ENCODE data around the gene TRDMT1.

The TRDMT1 gene

DNA sequence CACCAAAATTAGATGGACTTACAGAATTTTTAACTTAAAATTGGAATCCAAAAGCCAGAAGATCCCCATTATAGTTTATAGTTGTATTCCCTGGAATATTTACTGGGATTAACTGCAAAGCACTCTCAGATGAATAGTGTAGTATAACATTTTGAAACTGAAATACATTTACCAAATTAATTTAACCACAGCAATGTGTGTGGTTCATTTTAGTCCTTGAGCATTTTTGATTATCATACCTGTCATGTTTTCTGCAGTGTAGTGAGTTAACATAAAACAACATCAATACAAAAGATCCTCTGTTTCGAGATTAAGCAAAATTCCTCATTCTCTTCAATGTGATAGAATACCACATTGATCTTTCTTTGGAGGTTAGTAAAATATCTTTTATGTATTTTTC lies 30.3 kb upstream of the TRDMT1 start:
- ATAC-seq (no peak), DNase-seq (no peak)

- ATAC-seq (peak; percentile 48), DNase-seq (peak; percentile 87)
Measured at GRCh38 chr10:17229967-17230682, 28.7 kb upstream of the TRDMT1 start.

DNA sequence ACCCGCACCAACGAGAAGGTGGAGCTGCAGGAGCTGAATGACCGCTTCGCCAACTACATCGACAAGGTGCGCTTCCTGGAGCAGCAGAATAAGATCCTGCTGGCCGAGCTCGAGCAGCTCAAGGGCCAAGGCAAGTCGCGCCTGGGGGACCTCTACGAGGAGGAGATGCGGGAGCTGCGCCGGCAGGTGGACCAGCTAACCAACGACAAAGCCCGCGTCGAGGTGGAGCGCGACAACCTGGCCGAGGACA lies 28.2 kb upstream of the TRDMT1 start:
- ATAC-seq, result no peak
- DNase-seq, result no peak

DNA sequence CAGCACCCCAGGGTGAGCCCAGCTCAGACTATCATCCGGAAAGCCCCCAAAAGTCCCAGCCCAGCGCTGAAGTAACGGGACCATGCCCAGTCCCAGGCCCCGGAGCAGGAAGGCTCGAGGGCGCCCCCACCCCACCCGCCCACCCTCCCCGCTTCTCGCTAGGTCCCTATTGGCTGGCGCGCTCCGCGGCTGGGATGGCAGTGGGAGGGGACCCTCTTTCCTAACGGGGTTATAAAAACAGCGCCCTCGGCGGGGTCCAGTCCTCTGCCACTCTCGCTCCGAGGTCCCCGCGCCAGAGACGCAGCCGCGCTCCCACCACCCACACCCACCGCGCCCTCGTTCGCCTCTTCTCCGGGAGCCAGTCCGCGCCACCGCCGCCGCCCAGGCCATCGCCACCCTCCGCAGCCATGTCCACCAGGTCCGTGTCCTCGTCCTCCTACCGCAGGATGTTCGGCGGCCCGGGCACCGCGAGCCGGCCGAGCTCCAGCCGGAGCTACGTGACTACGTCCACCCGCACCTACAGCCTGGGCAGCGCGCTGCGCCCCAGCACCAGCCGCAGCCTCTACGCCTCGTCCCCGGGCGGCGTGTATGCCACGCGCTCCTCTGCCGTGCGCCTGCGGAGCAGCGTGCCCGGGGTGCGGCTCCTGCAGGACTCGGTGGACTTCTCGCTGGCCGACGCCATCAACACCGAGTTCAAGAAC lies 27.7 kb upstream of the TRDMT1 start:
- ATAC-seq, result peak; percentile 42

DNA sequence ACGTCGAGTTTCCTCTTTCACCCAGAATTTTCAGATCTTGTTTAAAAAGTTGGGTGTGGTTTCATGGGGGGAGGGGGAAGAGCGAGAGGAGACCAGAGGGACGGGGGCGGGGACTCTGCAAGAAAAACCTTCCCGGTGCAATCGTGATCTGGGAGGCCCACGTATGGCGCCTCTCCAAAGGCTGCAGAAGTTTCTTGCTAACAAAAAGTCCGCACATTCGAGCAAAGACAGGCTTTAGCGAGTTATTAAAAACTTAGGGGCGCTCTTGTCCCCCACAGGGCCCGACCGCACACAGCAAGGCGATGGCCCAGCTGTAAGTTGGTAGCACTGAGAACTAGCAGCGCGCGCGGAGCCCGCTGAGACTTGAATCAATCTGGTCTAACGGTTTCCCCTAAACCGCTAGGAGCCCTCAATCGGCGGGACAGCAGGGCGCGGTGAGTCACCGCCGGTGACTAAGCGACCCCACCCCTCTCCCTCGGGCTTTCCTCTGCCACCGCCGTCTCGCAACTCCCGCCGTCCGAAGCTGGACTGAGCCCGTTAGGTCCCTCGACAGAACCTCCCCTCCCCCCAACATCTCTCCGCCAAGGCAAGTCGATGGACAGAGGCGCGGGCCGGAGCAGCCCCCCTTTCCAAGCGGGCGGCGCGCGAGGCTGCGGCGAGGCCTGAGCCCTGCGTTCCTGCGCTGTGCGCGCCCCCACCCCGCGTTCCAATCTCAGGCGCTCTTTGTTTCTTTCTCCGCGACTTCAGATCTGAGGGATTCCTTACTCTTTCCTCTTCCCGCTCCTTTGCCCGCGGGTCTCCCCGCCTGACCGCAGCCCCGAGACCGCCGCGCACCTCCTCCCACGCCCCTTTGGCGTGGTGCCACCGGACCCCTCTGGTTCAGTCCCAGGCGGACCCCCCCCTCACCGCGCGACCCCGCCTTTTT lies 26.9 kb upstream of the TRDMT1 start, which contains the start of gene VIM:
Gene VIM (plus strand): TSS at position 151 of the 925 bp plus-strand sequence. CDS start 1,182 bp downstream, outside the sequence.
- DNase-seq (peak; percentile 88), ATAC-seq (peak; percentile 59)

More for the DNA sequence above, 27.7 kb upstream of the TRDMT1 start:
- peak; percentile 82 for DNase-seq

DNA sequence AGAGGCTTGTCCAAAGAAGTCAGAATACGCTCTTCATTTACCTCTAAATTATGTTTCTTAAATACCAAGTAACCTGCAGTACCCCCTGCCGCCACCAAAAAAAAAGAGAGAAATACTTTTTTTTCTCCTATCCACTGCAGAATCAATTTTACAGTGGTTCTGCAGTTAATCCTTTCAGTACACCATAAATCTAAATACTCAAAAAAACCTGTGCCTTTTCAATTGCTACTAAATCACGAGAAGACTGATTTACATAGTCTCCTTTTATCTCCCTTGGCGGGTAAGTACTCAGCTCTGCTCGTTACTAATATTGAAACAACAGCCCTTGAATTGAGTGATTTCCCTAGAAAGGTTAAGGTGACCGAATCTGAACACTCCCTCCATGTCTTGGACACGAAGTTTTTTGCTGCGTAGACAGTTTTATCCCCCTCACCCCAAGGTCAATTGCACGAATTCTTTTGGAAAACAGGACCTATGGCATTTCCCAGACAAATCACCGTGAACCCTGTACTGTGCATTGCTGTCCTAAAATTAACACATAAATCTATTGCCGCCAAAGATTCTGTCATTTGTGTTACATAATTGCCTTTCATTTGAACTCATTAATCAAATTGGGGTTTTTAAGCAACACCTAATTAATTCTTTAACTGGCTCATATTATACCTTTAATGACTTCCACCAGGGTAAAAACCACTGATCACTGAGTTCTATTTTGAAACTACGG lies 26.1 kb upstream of the TRDMT1 start:
- DNase-seq (peak; percentile 29), ATAC-seq (peak; percentile 30)

GRCh38 chr10:17226891-17227303 lies 25.4 kb upstream of the TRDMT1 start:
- ATAC-seq (no peak), DNase-seq (no peak)

- ATAC-seq (no peak), DNase-seq (no peak)
Measured at GRCh38 chr10:17225808-17226207, 24.3 kb upstream of the TRDMT1 start.

- DNase-seq (no peak), ATAC-seq (no peak)
Measured at GRCh38 chr10:17222329-17222728, 20.9 kb upstream of the TRDMT1 start.

DNA sequence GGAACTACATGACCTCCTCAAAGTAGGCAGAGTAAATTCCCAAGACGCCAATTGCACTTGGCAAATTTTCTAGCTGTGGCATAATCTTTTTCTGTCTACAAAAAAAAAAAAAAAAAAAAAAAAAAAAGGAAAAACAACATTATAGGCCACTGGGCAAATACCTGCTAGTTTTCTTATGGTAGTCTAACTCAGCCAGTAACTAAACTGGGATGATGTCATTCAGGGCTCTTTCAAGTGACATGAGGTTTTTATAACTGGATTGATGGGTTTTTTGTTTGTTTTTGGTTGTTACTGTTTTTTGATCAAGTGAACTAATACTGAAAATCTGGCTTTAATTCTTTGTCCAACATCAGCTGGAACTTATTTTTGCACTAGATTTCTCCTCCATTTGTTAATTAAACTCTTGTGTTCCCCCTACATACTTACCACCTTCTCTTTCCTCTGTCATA lies 19.2 kb upstream of the TRDMT1 start:
- ATAC-seq (no peak), DNase-seq (no peak)

DNA sequence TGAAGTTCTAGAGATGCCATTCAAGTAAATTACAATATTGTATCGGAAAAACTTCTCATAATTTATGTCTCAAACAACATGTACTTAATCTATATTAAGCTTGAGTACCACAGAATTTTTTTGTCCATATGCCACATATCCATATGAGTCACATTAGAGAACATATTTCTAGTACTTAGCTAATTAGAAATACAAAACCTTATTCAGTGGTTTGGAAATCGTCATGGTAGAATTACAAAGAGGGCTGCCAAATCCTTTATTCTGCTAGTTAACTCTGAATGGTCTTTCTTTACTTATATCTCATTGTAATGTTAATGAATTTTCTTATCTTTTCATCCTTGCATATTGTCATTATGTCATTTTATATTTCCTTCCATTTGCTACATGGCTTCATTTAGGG lies 17.6 kb upstream of the TRDMT1 start:
- no peak for DNase-seq
- no peak for ATAC-seq

DNA sequence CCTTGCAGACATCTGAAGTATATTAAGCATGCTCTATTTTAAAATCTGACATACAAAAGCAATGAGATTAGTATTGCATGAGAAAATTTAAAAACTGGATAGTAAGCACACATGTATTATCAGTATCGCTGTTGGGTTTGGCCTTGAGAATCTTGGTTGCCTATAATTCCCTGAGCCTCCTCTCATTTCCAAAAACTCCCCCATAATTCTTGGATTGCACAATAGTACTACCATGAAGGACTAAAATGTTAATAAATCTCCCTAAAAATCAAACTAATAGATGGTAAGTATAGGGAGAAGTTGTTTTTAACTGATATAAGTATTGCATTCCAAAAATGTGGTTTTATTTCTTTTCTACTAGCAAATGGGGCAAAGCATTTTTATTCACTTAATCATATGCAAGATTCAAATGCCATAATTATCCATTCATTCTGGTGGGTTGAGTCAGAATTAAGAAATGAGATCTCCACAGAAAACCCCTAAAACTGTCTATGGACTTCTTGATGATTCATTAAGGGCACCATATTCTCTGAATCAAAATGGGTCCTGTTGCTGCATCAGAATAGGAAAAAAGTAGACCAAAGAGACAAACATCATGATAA lies 16.3 kb upstream of the TRDMT1 start:
- ATAC-seq (peak; percentile 66), DNase-seq (no peak)

DNA sequence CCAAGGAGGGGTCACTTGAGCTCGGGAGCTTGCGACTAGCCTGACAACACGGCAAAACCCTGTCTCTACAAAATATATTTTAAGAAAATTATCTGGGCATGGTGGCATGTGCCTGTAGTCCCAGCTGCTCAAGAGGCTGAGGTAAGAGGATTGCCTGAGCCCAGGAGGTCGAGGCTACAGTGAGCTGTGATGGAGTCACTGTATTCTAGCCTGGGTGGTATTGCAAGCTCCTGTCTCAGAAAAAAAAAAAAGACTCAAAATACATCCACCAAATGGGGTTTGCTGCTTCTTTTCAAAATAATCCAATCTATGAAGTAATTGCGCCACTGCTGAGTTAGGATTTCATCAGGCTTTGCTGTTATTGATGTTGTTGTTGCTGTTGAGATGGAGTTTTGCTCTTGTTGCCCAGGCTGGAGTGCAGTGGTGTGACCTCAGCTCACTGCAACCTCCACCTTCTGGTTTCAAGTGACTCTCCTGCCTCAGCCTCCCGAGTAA lies 15.5 kb upstream of the TRDMT1 start:
- DNase-seq (no peak), ATAC-seq (no peak)

DNA sequence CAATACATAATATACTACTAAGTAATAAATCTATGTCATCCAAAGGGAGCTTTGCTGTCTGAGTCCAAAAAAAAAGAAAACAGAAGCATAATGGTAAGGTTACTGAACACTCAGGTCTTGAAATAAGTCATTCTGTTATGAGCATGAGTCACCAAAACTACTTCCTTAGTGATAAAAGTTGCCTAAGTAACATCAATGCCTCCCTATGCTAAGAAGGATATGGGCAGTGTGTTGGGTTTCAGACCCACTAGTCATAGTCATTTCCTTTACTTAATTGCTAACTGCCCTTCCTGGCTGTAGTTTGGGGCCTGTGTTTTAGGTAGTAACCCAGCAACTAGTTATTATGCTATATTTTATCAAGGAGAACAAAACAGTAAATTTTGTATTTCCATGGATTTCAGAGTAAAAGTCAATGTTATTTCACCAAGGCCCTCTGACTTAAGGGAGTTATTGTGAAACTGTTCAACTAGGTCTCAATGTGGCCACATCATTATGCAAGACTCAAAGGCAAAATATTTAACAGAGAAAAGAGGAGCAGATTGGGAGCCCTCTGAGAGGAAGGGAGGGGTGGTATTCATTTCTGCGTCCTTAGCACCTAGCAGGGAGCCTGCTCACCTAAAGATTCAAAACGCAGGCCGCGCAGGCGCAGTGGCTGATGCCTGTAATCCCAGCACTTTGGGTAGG lies 14.9 kb upstream of the TRDMT1 start:
- ATAC-seq (peak; percentile 95), DNase-seq (no peak)

DNA sequence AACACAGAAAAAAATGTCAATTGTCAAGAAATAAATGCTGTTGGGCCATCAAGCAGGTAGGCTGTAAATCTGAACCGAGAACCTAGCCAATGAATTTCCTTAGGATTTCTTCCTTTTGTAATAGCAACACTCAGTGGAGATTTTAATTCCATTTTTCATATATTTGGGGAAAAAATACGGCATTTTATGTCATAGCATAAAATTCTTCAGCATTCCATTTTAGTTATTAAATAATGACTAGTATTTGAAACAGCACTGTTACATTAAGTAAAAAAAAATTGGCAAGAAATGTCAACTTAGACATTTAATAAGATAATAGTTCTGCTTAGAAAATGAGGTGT lies 14.3 kb upstream of the TRDMT1 start:
- DNase-seq, result no peak
- no peak for ATAC-seq

DNA sequence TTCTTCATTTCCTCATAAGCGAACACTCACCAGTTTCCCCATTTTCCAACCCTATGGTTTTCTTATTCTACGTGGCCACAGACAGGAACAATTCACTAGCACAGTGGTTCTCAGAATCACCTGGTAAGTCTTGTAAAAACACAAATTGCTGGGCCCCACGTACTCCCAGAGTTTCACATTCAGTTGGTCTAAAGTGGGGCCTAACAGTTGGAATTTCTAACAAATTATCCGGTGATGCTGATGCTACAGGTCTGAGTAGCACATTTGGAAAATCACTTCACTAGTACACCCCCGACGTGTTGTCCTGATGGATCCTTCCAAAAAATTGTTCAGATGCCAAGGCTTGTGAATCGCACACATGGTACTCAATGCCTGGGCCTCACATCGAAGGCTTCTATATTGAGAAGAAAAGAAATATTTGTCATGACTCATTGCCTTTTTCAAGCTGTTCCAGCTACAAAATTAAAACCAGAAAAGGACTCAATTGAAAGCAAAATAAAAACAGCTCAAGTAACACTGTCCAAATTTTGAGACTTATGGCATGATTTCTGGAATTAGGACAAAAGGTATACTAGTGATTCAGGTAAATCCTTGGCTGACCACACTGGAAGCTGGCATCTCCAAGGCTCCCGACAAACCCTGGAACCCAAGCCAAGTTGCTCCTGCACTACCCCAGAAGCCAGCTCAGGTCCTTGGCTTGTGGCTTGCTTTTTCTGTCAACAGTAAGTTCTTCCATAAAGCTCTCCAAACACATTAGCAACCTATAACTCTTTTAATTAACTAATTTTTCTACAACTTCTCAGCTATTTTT lies 13.7 kb upstream of the TRDMT1 start:
- no peak for ATAC-seq
- DNase-seq, result no peak

GRCh38 chr10:17214526-17214925 lies 13.1 kb upstream of the TRDMT1 start:
- DNase-seq (no peak), ATAC-seq (no peak)

GRCh38 chr10:17213646-17214349 lies 12.3 kb upstream of the TRDMT1 start:
- DNase-seq (no peak), ATAC-seq (no peak)

- no peak for ATAC-seq
- no peak for DNase-seq
Measured at GRCh38 chr10:17212802-17213221, 11.3 kb upstream of the TRDMT1 start.

- no peak for DNase-seq
- no peak for ATAC-seq
Measured at GRCh38 chr10:17210361-17210760, 8.9 kb upstream of the TRDMT1 start.

Data from stimulated activated naive CD8-positive, alpha-beta T cell treated with anti-CD3 and anti-CD28 coated beads, Interleukin-15, Interleukin-2, amounts not matched to agents 100 U/mL and 50 U/mL, for 24 hours (primary cell).